ENCODE data around the gene CNTN1. TPM values are rescaled to one million over a fixed set of nuclear protein-coding genes. Genes with fewer than 3 reads are reported as not detected.

CNTN1 gene
- total RNA-seq, 1 experiment from 2014 or later = 6.5 TPM

- no peaks in the 10 kb centered on the region for H3K4me1 Mint-ChIP-seq
- no peak overlapping the region for H2BK20ac ChIP-seq (ENCODE audit: low read depth, low read length, poor library complexity, severe bottlenecking)
- no peak overlapping the region for H3T11ph ChIP-seq (ENCODE audit: low read length)
- no peak for TF ChIP-seq CTCF (conservative IDR thresholded peaks at IDR 0.05)
- no peaks in the 10 kb centered on the region for H3K9me3 ChIP-seq (ENCODE audit: control insufficient read depth, low read depth, low read length)
- no peaks in the 10 kb centered on the region for H3K27me3 Mint-ChIP-seq (ENCODE audit: low read depth)
- no peak overlapping the region for H3K23ac ChIP-seq (ENCODE audit: insufficient read length, low read depth, low read length)
- H4K5ac ChIP-seq (ENCODE audit: insufficient read length, low read depth, low read length) = no peak overlapping the region
- DNase-seq = no peak
- no peak overlapping the region for H2BK15ac ChIP-seq (ENCODE audit: low read depth, low read length)
- no peak overlapping the region for H2BK120ac ChIP-seq (ENCODE audit: low read depth, low read length, poor library complexity, severe bottlenecking)
- H3K36me3 Mint-ChIP-seq (ENCODE audit: insufficient read depth in 1 of 3, low read depth in 3 of 3) = no peaks in the 10 kb centered on the region
- H3K23me2 ChIP-seq (ENCODE audit: insufficient read length, low read depth, low read length, poor library complexity, severe bottlenecking) = no peaks in the 10 kb centered on the region
- no peak overlapping the region for H2AFZ ChIP-seq (ENCODE audit: low read length)
- H4K20me1 ChIP-seq (ENCODE audit: control insufficient read depth, insufficient read depth, insufficient read length) = no peaks in the 10 kb centered on the region
- H3K79me1 ChIP-seq (ENCODE audit: insufficient read depth, low read depth, low read length, poor library complexity, severe bottlenecking) = no peaks in the 10 kb centered on the region
- H2AK5ac ChIP-seq (ENCODE audit: insufficient read length, low read length) = no peak overlapping the region
- H3K27ac Mint-ChIP-seq = no peak overlapping the region
- H2BK12ac ChIP-seq (ENCODE audit: insufficient read length, low read depth, low read length) = no peak overlapping the region
- no peak overlapping the region for H3K56ac ChIP-seq (ENCODE audit: insufficient read length, low read depth, low read length)
- no peaks in the 10 kb centered on the region for H3K4me1 ChIP-seq (ENCODE audit: insufficient read depth, low read length)
- no peak overlapping the region for H4K8ac ChIP-seq (replicated peaks; ENCODE audit: insufficient read length, low read depth, low read length)
- H3K27me3 ChIP-seq (ENCODE audit: insufficient read depth, low read length) = no peaks in the 10 kb centered on the region
- H3K14ac ChIP-seq (ENCODE audit: insufficient read depth, low read length) = no peak overlapping the region
- H3K4me3 Mint-ChIP-seq = no peak overlapping the region
- no peak overlapping the region for H3K27ac ChIP-seq (ENCODE audit: insufficient read length, low read depth, low read length)
- H3K79me2 ChIP-seq (ENCODE audit: insufficient read depth, low read length) = no peaks in the 10 kb centered on the region
- H3K4me2 ChIP-seq (ENCODE audit: insufficient read depth, insufficient read length, low read length) = no peak overlapping the region
- H2BK5ac ChIP-seq (ENCODE audit: insufficient read length, low read length) = no peak overlapping the region
- WGBS (ENCODE audit: extremely low coverage, insufficient read length, low lambda C conversion rate) = no CpG with 5 or more reads among the region's 1 CpG
- no peak overlapping the region for H3K4ac ChIP-seq (ENCODE audit: low read depth, low read length)
- H3K18ac ChIP-seq (ENCODE audit: insufficient read length, low read depth, low read length) = no peak overlapping the region
- H3K9ac ChIP-seq (ENCODE audit: extremely low read depth, insufficient read length, low read length) = no peak overlapping the region
- H4K91ac ChIP-seq (ENCODE audit: insufficient read length, low read depth, low read length) = no peak overlapping the region
- no peaks in the 10 kb centered on the region for H3K9me3 Mint-ChIP-seq
These were observed 408.3 kb downstream of the CNTN1 start for GRCh38 chr12:41100572-41100971.

All from H9 (cell line).